ENCODE results near the gene NFIA.

GRCh38 chr1:61293986-61294504 lies 211.7 kb downstream of the NFIA start:
- TF ChIP-seq EZH2 (IDR thresholded peaks at IDR 0.05; ENCODE audit: low read length, missing control alignments) = no peak
- no peak for TF ChIP-seq CTCF (conservative IDR thresholded peaks at IDR 0.05 in 1 of 2, IDR thresholded peaks at IDR 0.05 in 1 of 2; ENCODE audit: low read depth in 1 of 2, low read length in 2 of 2)

Measured in fibroblast of lung (primary cell).